Endothelial cell of hepatic sinusoid (primary cell): ENCODE measurements around the gene MAP1LC3B2.

Experiments used
- in situ Hi-C: cut with HindIII; loops from 2 replicates; pipeline ENCODE4 v1.10.0; 2017; ENCODE audit warnings: low sequenced_read_pairs

MAP1LC3B2 gene

GRCh38 chr12:116609319-116610114 is 50.3 kb downstream of the MAP1LC3B2 start:
- in situ Hi-C loops: no loop called here

GRCh38 chr12:116610971-116611541 is 51.9 kb downstream of the MAP1LC3B2 start:
- in situ Hi-C loops: no loop called here

GRCh38 chr12:116612436-116612835 is 53.3 kb downstream of the MAP1LC3B2 start:
- in situ Hi-C loops: no loop called here

GRCh38 chr12:116613256-116613655 is 54.1 kb downstream of the MAP1LC3B2 start:
- in situ Hi-C loops: no loop called here

- in situ Hi-C loops: no loop called here
Observed at GRCh38 chr12:116614194-116614915, 55.2 kb downstream of the MAP1LC3B2 start.

- in situ Hi-C loops: loop anchor here (5.0 kb wide), 1 partner anchor 33 kb away; no protein-coding TSS in a partner anchor
Observed at GRCh38 chr12:116615141-116615861, 56.1 kb downstream of the MAP1LC3B2 start.

- in situ Hi-C loops: loop anchor here (5.0 kb wide), 1 partner anchor 34 kb away; no protein-coding TSS in a partner anchor
Observed at GRCh38 chr12:116616536-116617248, 57.5 kb downstream of the MAP1LC3B2 start.

GRCh38 chr12:116619246-116619645 is 60.1 kb downstream of the MAP1LC3B2 start:
- in situ Hi-C loops: loop anchor here (5.0 kb wide), 1 partner anchor 37 kb away; no protein-coding TSS in a partner anchor

- in situ Hi-C loops: loop anchor here (5.0 kb wide), 1 partner anchor 87 kb away; no protein-coding TSS in a partner anchor
Observed at GRCh38 chr12:116620124-116620491, 60.9 kb downstream of the MAP1LC3B2 start.

GRCh38 chr12:116620492-116621191 is 61.5 kb downstream of the MAP1LC3B2 start:
- in situ Hi-C loops: loop anchor here (5.0 kb wide), 1 partner anchor 87 kb away; no protein-coding TSS in a partner anchor

GRCh38 chr12:116621194-116621593 is 62.0 kb downstream of the MAP1LC3B2 start:
- in situ Hi-C loops: loop anchor here (5.0 kb wide), 1 partner anchor 86 kb away; no protein-coding TSS in a partner anchor

- in situ Hi-C loops: loop anchor here (5.0 kb wide), 1 partner anchor 83 kb away; no protein-coding TSS in a partner anchor
Observed at GRCh38 chr12:116624516-116624915, 65.3 kb downstream of the MAP1LC3B2 start.

GRCh38 chr12:116626153-116626552 is 67.0 kb downstream of the MAP1LC3B2 start:
- in situ Hi-C loops: no loop called here
